GM23338 (cell line): ENCODE data around the gene LNP1. TPM values are rescaled to one million over a fixed set of nuclear protein-coding genes. Genes with fewer than 3 reads are reported as not detected.

Experiments
- ATAC-seq: fragments of 200-7000 bp; cut with Tn5 transposase; 3 replicates; pipeline ENCODE4 v1.9.1; 2020
- DNase-seq: peaks from one replicate; pipeline ENCODE4 v3.0.0-alpha.2; 2015; ENCODE audit warnings: low spot score
- H2AFZ ChIP-seq: fragments of 200-600 bp; sonication (generic); 2 replicates; pipeline ENCODE4 v1.8.0; 2016; ENCODE audit warnings: antibody characterized with exemption, mild to moderate bottlenecking, moderate library complexity
- H3F3A ChIP-seq: fragments of 200-600 bp; sonication (generic); replicated peaks from 2 replicates; pipeline ENCODE4 v1.8.0; 2017; ENCODE audit warnings: antibody characterized with exemption, mixed run types, low read depth
- H3K27ac ChIP-seq: fragments of 200-600 bp; sonication (generic); 2 replicates; pipeline ENCODE4 v1.6.1; 2016; ENCODE audit warnings: low read depth
- H3K27me3 ChIP-seq: fragments of 200-600 bp; sonication (generic); 2 replicates; pipeline ENCODE4 v1.8.0; 2016; ENCODE audit warnings: mild to moderate bottlenecking, mixed run types, moderate library complexity; ENCODE audit not compliant: insufficient read depth
- H3K36me3 ChIP-seq: fragments of 200-600 bp; sonication (generic); 2 replicates; pipeline ENCODE4 v1.8.0; 2016; ENCODE audit warnings: mild to moderate bottlenecking; ENCODE audit not compliant: insufficient read depth
- H3K4me1 ChIP-seq: fragments of 200-600 bp; sonication (generic); 2 replicates; pipeline ENCODE4 v1.8.0; 2016; ENCODE audit warnings: mild to moderate bottlenecking, moderate library complexity; ENCODE audit not compliant: insufficient read depth
- H3K4me2 ChIP-seq: fragments of 200-600 bp; sonication (generic); 2 replicates; pipeline ENCODE4 v1.7.1; 2017; ENCODE audit warnings: mixed run types
- H3K4me3 ChIP-seq: fragments of 200-600 bp; sonication (generic); 2 replicates; pipeline ENCODE4 v1.6.1; 2016; ENCODE audit warnings: mixed run types
- H3K79me2 ChIP-seq: fragments of 200-600 bp; sonication (generic); replicated peaks from 2 replicates; pipeline ENCODE4 v1.8.0; 2017; ENCODE audit warnings: mild to moderate bottlenecking; ENCODE audit not compliant: insufficient read depth
- H3K9me2 ChIP-seq: fragments of 200-600 bp; sonication (generic); 2 replicates; pipeline ENCODE4 v1.8.0; 2017; ENCODE audit not compliant: insufficient read depth
- H4K20me1 ChIP-seq: fragments of 200-600 bp; sonication (generic); replicated peaks from 2 replicates; pipeline ENCODE4 v1.8.0; 2017; ENCODE audit warnings: mild to moderate bottlenecking; ENCODE audit not compliant: insufficient read depth
- H3K27ac Mint-ChIP-seq: 2 replicates; pipeline ENCODE4 v1.8.0; 2020; ENCODE audit warnings: inconsistent platforms, mild to moderate bottlenecking, moderate library complexity, mixed read lengths
- H3K27me3 Mint-ChIP-seq: 3 replicates; pipeline ENCODE4 v1.8.0; 2022; ENCODE audit warnings: low read depth, mild to moderate bottlenecking, moderate library complexity, mixed read lengths, inconsistent platforms; ENCODE audit not compliant: insufficient read depth, poor library complexity
- H3K36me3 Mint-ChIP-seq: 3 replicates; pipeline ENCODE4 v1.8.0; 2021; ENCODE audit warnings: low read depth, mild to moderate bottlenecking, inconsistent platforms, moderate library complexity, mixed read lengths
- H3K4me1 Mint-ChIP-seq: 3 replicates; pipeline ENCODE4 v1.8.0; 2020; ENCODE audit warnings: mild to moderate bottlenecking, inconsistent platforms, mixed read lengths
- H3K4me3 Mint-ChIP-seq: 3 replicates; pipeline ENCODE4 v1.8.0; 2021; ENCODE audit warnings: moderate library complexity, mild to moderate bottlenecking, inconsistent platforms, mixed read lengths
- H3K9me3 Mint-ChIP-seq: 3 replicates; pipeline ENCODE4 v1.8.0; 2020; ENCODE audit warnings: moderate library complexity, mild to moderate bottlenecking, inconsistent platforms, mixed read lengths
- CREB1 ChIP-seq: fragments of 250-450 bp; sonication (Bioruptor Pico); IDR thresholded peaks from 2 replicates; pipeline ENCODE4 v1.5.0; 2020; ENCODE audit warnings: low read depth, mild to moderate bottlenecking, moderate library complexity
- CTCF ChIP-seq, 2 experiments: fragments of 200-600 bp in 1 of 2; sonication (generic) in 1 of 2; conservative IDR thresholded peaks; 2 replicates each; pipeline versions ENCODE4 v1.5.1 to v1.6.1; 2016 to 2017; ENCODE audit warnings: antibody characterized with exemption in 2 of 2, low read depth in 2 of 2, mild to moderate bottlenecking in 2 of 2, moderate library complexity in 1 of 2
- ETS1 ChIP-seq: IDR thresholded peaks from 2 replicates; pipeline ENCODE4 v1.6.1; 2016; ENCODE audit warnings: antibody characterized with exemption
- EZH2 ChIP-seq: fragments of 200-600 bp; sonication (generic); IDR thresholded peaks from one replicate; pipeline ENCODE4 v1.8.0; 2017; ENCODE audit warnings: antibody characterized with exemption, mild to moderate bottlenecking, low read depth; ENCODE audit not compliant: unreplicated experiment
- EZH2phosphoT487 ChIP-seq: fragments of 200-600 bp; sonication (generic); IDR thresholded peaks from one replicate; pipeline ENCODE4 v1.8.1; 2018; ENCODE audit warnings: antibody characterized with exemption; ENCODE audit not compliant: unreplicated experiment
- JUNB ChIP-seq: IDR thresholded peaks from one replicate; pipeline ENCODE4 v1.6.1; 2016; ENCODE audit warnings: antibody characterized with exemption; ENCODE audit not compliant: unreplicated experiment
- NANOG ChIP-seq: IDR thresholded peaks from 2 replicates; pipeline ENCODE4 v1.6.1; 2016; ENCODE audit warnings: antibody characterized with exemption, borderline replicate concordance
- POLR2AphosphoS5 ChIP-seq: IDR thresholded peaks from 2 replicates; pipeline ENCODE4 v1.6.1; 2016; ENCODE audit warnings: antibody characterized with exemption, low read depth
- REST ChIP-seq: IDR thresholded peaks from one replicate; pipeline ENCODE4 v1.6.1; 2018; ENCODE audit warnings: antibody characterized with exemption; ENCODE audit not compliant: unreplicated experiment
- STAT1 ChIP-seq: IDR thresholded peaks from one replicate; pipeline ENCODE4 v1.6.1; 2016; ENCODE audit warnings: antibody characterized with exemption; ENCODE audit not compliant: unreplicated experiment
- ZNF114 ChIP-seq: fragments of 250-450 bp; sonication (Bioruptor Pico); IDR thresholded peaks from 2 replicates; pipeline ENCODE4 v1.5.0; 2020; ENCODE audit warnings: mild to moderate bottlenecking, moderate library complexity
- ZNF331 ChIP-seq: fragments of 250-450 bp; sonication (Bioruptor Pico); IDR thresholded peaks from 2 replicates; pipeline ENCODE4 v1.5.0; 2020; ENCODE audit warnings: low read depth, mild to moderate bottlenecking, moderate library complexity
- ZNF462 ChIP-seq: fragments of 250-450 bp; sonication (Bioruptor Pico); IDR thresholded peaks from 2 replicates; pipeline ENCODE4 v1.5.0; 2020; ENCODE audit warnings: mild to moderate bottlenecking, moderate library complexity
- polyA plus RNA-seq: library from polyadenylated mRNA; unstranded; fragments of >200 nt; fragmentation: Nextera tagmentation; extraction: Ambion mirVana; gene quantifications from 2 replicates; pipeline ENCODE4 v1.2.1, GENCODE V29; 2016
- total RNA-seq: library from RNA; depleted of rRNA; stranded (reverse); fragments of >200 nt; shearing (Covaris generic); gene quantifications from 2 replicates; pipeline ENCODE4 v1.2.3, GENCODE V29; 2014

LNP1 gene
- total and polyA plus RNA-seq, 2 experiments from 2014 or later = 4.7 to 6.7 TPM

GRCh38 chr3:100396967-100397366 lies 4.4 kb upstream of the LNP1 start:
- no peak for TF ChIP-seq EZH2phosphoT487
- TF ChIP-seq JUNB = no peak
- no peak for TF ChIP-seq NANOG
- TF ChIP-seq ZNF114 = no peak
- no peak for TF ChIP-seq ZNF331 (CRISPR knock-in tag)
- no peak for TF ChIP-seq ETS1
- no peak for TF ChIP-seq STAT1
- no peak for TF ChIP-seq CTCF (conservative IDR thresholded peaks at IDR 0.05; ENCODE audit: low read depth in 2 of 2)
- TF ChIP-seq REST = no peak
- no peak for TF ChIP-seq EZH2
- no peak for TF ChIP-seq CREB1 (CRISPR knock-in tag)
- no peak for TF ChIP-seq POLR2AphosphoS5
- TF ChIP-seq ZNF462 = no peak
- peaks cover 2% of the 10 kb centered on the region; the same call in 1 of the 3 replicates for H3K36me3 Mint-ChIP-seq
- no peaks in the 10 kb centered on the region; the same call in 1 of the 2 replicates for H3K4me1 ChIP-seq
- H3K27me3 Mint-ChIP-seq = peaks cover 5% of the 10 kb centered on the region
- H4K20me1 ChIP-seq = peaks cover 41% of the 10 kb centered on the region
- H3K4me2 ChIP-seq = no peak overlapping the region
- H3K27ac ChIP-seq = no peak overlapping the region
- DNase-seq (no peak), ATAC-seq (no peak)
- no peak overlapping the region for H2AFZ ChIP-seq
- H3K36me3 ChIP-seq = no peaks in the 10 kb centered on the region
- no peak overlapping the region for H3K4me3 Mint-ChIP-seq
- H3K79me2 ChIP-seq = peaks cover 88% of the 10 kb centered on the region
- H3K27me3 ChIP-seq = no peaks in the 10 kb centered on the region
- H3K9me3 Mint-ChIP-seq = no peaks in the 10 kb centered on the region
- H3K27ac Mint-ChIP-seq = no peak overlapping the region; the same call in 1 of the 2 replicates
- no peaks in the 10 kb centered on the region for H3F3A ChIP-seq
- H3K4me1 Mint-ChIP-seq = peaks cover 20% of the 10 kb centered on the region
- no peak overlapping the region for H3K4me3 ChIP-seq
- H3K9me2 ChIP-seq = no peaks in the 10 kb centered on the region
